HG02970 (cell line): ENCODE results near the gene LRRK1.

Experiments
- ATAC-seq: cut with Tn5 transposase; IDR thresholded peaks from one replicate; pipeline ENCODE4 v1.9.1; 2021; ENCODE audit warnings: mild to moderate bottlenecking, moderate library complexity, moderate number of reproducible peaks; ENCODE audit not compliant: unreplicated experiment, low FRiP score

The LRRK1 gene

GRCh38 chr15:101029971-101030661 is 111.0 kb downstream of the LRRK1 start:
- ATAC-seq = no peak

- ATAC-seq = no peak
These were observed 112.1 kb downstream of the LRRK1 start for GRCh38 chr15:101031213-101031612.

GRCh38 chr15:101033801-101034200 is 114.6 kb downstream of the LRRK1 start:
- no peak for ATAC-seq

GRCh38 chr15:101035611-101036010 is 116.5 kb downstream of the LRRK1 start:
- ATAC-seq = no peak

GRCh38 chr15:101036189-101036588 is 117.0 kb downstream of the LRRK1 start:
- ATAC-seq = no peak

GRCh38 chr15:101037090-101037830 is 118.1 kb downstream of the LRRK1 start:
- ATAC-seq = no peak

GRCh38 chr15:101038327-101039003 is 119.3 kb downstream of the LRRK1 start:
- ATAC-seq = no peak

GRCh38 chr15:101039461-101039860 is 120.3 kb downstream of the LRRK1 start:
- no peak for ATAC-seq

GRCh38 chr15:101042320-101042719 is 123.2 kb downstream of the LRRK1 start:
- no peak for ATAC-seq

GRCh38 chr15:101043011-101043410 is 123.9 kb downstream of the LRRK1 start:
- ATAC-seq = no peak

GRCh38 chr15:101043911-101044624 is 124.9 kb downstream of the LRRK1 start:
- ATAC-seq = no peak

- no peak for ATAC-seq
These were observed 125.6 kb downstream of the LRRK1 start for GRCh38 chr15:101044625-101045235.

GRCh38 chr15:101045236-101045646 is 126.1 kb downstream of the LRRK1 start:
- ATAC-seq = no peak

- ATAC-seq = no peak
These were observed 126.9 kb downstream of the LRRK1 start for GRCh38 chr15:101045835-101046691.

- no peak for ATAC-seq
These were observed 127.7 kb downstream of the LRRK1 start for GRCh38 chr15:101046826-101047225.

- ATAC-seq = no peak
These were observed 128.2 kb downstream of the LRRK1 start for GRCh38 chr15:101047301-101047781.

- no peak for ATAC-seq
These were observed 129.0 kb downstream of the LRRK1 start for GRCh38 chr15:101048176-101048575.

- no peak for ATAC-seq
These were observed 129.4 kb downstream of the LRRK1 start for GRCh38 chr15:101048581-101049030.

GRCh38 chr15:101049282-101049681 is 130.1 kb downstream of the LRRK1 start:
- ATAC-seq = no peak
